Hepatocyte (in vitro differentiated cells): ENCODE results near the gene FZD2.

Source experiments
- CTCF ChIP-seq: fragments of 200-600 bp; sonication (generic); IDR thresholded peaks from 2 replicates; pipeline ENCODE4 v1.5.1; 2016; ENCODE audit warnings: antibody characterized with exemption, mild to moderate bottlenecking; ENCODE audit not compliant: poor library complexity
- EZH2 ChIP-seq: fragments of 200-600 bp; sonication (generic); IDR thresholded peaks from 2 replicates; pipeline ENCODE4 v1.6.1; 2016; ENCODE audit warnings: antibody characterized with exemption, mild to moderate bottlenecking, borderline replicate concordance
- EZH2phosphoT487 ChIP-seq: fragments of 200-600 bp; sonication (generic); IDR thresholded peaks from one replicate; pipeline ENCODE4 v1.6.1; 2018; ENCODE audit warnings: antibody characterized with exemption, mild to moderate bottlenecking, low read depth, moderate library complexity; ENCODE audit not compliant: unreplicated experiment, severe bottlenecking

GRCh38 chr17:44546671-44547606 is 10.3 kb upstream of the FZD2 start:
- TF ChIP-seq CTCF (no peak), EZH2 (no peak), EZH2phosphoT487 (no peak)
